ENCODE results near the gene ZC3H7B.

DNA sequence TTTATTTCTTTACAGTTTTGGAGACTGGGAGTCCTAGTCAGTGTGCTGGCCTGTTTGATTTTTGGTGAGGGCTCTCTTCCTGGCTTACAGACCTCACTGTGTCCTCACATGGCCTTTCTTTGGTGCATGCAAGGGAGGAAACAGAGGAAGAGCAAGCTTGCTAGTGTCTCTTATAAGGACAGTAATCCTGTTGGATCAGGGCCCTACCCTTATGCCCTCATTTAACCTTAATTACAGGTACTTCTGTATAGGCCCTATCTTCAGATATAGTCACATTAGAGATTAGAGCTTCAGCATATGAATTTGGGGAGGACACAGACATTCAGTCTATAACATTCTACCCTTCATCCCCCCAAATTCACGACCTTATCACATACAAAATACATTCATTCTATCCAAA lies 14.3 kb downstream of the ZC3H7B start:
- TF ChIP-seq POLR2A (IDR thresholded peaks at IDR 0.05; ENCODE audit: low read depth, low read length): no peak
- no peak for TF ChIP-seq EZH2 (IDR thresholded peaks at IDR 0.05; ENCODE audit: borderline replicate concordance, low read depth, low read length, severe bottlenecking)
- TF ChIP-seq, protein P1, sequence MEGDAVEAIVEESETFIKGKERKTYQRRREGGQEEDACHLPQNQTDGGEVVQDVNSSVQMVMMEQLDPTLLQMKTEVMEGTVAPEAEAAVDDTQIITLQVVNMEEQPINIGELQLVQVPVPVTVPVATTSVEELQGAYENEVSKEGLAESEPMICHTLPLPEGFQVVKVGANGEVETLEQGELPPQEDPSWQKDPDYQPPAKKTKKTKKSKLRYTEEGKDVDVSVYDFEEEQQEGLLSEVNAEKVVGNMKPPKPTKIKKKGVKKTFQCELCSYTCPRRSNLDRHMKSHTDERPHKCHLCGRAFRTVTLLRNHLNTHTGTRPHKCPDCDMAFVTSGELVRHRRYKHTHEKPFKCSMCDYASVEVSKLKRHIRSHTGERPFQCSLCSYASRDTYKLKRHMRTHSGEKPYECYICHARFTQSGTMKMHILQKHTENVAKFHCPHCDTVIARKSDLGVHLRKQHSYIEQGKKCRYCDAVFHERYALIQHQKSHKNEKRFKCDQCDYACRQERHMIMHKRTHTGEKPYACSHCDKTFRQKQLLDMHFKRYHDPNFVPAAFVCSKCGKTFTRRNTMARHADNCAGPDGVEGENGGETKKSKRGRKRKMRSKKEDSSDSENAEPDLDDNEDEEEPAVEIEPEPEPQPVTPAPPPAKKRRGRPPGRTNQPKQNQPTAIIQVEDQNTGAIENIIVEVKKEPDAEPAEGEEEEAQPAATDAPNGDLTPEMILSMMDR (IDR thresholded peaks at IDR 0.05; ENCODE audit: extremely low read depth in 1 of 2, insufficient read depth in 1 of 2, low read depth in 1 of 2, low read length in 2 of 2): no peak
- TF ChIP-seq, protein P2, sequence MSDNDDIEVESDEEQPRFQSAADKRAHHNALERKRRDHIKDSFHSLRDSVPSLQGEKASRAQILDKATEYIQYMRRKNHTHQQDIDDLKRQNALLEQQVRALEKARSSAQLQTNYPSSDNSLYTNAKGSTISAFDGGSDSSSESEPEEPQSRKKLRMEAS (IDR thresholded peaks at IDR 0.05; ENCODE audit: insufficient read depth, insufficient read length): no peak
- TF ChIP-seq POLR2AphosphoS5 (IDR thresholded peaks at IDR 0.05; ENCODE audit: insufficient read depth, low read depth, low read length): no peak
- TF ChIP-seq MYC (IDR thresholded peaks at IDR 0.05; ENCODE audit: low read depth, low read length): no peak
- TF ChIP-seq JUN (IDR thresholded peaks at IDR 0.05; ENCODE audit: borderline replicate concordance, insufficient read depth, insufficient read length, low read depth): no peak
- no peak for TF ChIP-seq GATA2 (IDR thresholded peaks at IDR 0.05; ENCODE audit: insufficient read depth, insufficient read length, low read depth, low read length)

Data from endothelial cell of umbilical vein (primary cell).